Measurements from ENCODE around the gene C1QTNF9B. TPM values are rescaled to one million over a fixed set of nuclear protein-coding genes. Genes with fewer than 3 reads are reported as not detected.

Gene C1QTNF9B
- total RNA-seq, 6 donors from 2014 or later: not detected

DNA sequence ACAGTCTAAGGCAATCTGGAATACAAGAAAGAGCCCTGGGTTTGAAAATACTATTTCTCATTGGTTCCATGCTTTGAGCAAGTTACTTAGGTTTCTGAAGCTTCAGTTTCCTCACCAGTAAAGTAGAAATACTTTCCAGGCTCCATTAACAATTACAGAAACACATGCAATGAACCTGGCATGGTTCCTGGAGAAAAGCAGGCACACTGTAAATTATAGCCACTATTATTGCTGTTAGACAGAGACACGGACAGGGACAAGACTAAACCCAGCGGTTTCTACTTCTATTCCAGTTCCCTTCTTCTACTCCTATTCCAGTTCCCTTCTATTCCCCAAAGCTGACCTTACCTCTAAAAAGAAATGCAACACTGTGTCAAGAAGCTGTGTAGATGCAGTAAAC, 49.3 kb downstream of the C1QTNF9B start:
- H3K4me1 ChIP-seq: no peaks in the 10 kb centered on the region
- no peaks in the 10 kb centered on the region for H3K36me3 ChIP-seq
- no peak overlapping the region for H3K4me3 ChIP-seq
- no peaks in the 10 kb centered on the region for H3K27me3 ChIP-seq
- WGBS, 2 donors: 87 to 89% methylated on average over 2 of the region's 2 CpGs
- H3K9me3 ChIP-seq: no peaks in the 10 kb centered on the region
- no peak for DNase-seq
- H3K27ac ChIP-seq: no peak overlapping the region
- no peak for TF ChIP-seq EP300 (IDR thresholded peaks at IDR 0.05)
- TF ChIP-seq, protein P1, sequence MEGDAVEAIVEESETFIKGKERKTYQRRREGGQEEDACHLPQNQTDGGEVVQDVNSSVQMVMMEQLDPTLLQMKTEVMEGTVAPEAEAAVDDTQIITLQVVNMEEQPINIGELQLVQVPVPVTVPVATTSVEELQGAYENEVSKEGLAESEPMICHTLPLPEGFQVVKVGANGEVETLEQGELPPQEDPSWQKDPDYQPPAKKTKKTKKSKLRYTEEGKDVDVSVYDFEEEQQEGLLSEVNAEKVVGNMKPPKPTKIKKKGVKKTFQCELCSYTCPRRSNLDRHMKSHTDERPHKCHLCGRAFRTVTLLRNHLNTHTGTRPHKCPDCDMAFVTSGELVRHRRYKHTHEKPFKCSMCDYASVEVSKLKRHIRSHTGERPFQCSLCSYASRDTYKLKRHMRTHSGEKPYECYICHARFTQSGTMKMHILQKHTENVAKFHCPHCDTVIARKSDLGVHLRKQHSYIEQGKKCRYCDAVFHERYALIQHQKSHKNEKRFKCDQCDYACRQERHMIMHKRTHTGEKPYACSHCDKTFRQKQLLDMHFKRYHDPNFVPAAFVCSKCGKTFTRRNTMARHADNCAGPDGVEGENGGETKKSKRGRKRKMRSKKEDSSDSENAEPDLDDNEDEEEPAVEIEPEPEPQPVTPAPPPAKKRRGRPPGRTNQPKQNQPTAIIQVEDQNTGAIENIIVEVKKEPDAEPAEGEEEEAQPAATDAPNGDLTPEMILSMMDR (IDR thresholded peaks at IDR 0.05): no peak
- TF ChIP-seq POLR2A (IDR thresholded peaks at IDR 0.05): no peak
- no peak for TF ChIP-seq POLR2AphosphoS5 (IDR thresholded peaks at IDR 0.05)
- ATAC-seq (ENCODE audit: low FRiP score in 2 of 2): no peak

DNA sequence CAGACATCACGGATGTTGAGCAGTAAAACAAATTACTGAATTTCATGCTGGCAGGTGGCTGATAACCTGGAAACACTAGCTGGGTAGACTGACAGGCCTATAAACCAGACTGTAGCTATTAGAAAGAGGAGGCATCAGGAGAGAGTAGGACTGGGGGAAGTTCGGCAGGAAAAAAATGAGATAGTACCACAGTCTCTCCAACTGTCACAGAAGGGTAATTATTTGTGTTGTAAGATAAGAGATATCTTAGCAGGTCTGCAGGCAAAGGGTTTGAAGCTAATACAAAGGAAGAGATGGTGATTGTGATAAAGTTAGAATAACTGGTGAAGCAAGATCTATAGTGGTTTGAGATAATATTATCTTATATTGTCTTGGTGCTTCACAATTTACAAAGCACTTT, 49.8 kb downstream of the C1QTNF9B start:
- no peaks in the 10 kb centered on the region for H3K4me1 ChIP-seq
- H3K4me3 ChIP-seq: no peak overlapping the region
- TF ChIP-seq EP300 (IDR thresholded peaks at IDR 0.05): no peak
- no peak for TF ChIP-seq POLR2A (IDR thresholded peaks at IDR 0.05)
- no peak for TF ChIP-seq POLR2AphosphoS5 (IDR thresholded peaks at IDR 0.05)
- TF ChIP-seq, protein P1 (IDR thresholded peaks at IDR 0.05): no peak
- no peaks in the 10 kb centered on the region for H3K9me3 ChIP-seq
- no peaks in the 10 kb centered on the region for H3K36me3 ChIP-seq
- H3K27ac ChIP-seq: no peak overlapping the region
- ATAC-seq (ENCODE audit: low FRiP score in 2 of 2) (no peak), DNase-seq (no peak)
- 66 to 77% methylated on average over 2 of the region's 2 CpGs for WGBS, 2 donors
- no peaks in the 10 kb centered on the region for H3K27me3 ChIP-seq

DNA sequence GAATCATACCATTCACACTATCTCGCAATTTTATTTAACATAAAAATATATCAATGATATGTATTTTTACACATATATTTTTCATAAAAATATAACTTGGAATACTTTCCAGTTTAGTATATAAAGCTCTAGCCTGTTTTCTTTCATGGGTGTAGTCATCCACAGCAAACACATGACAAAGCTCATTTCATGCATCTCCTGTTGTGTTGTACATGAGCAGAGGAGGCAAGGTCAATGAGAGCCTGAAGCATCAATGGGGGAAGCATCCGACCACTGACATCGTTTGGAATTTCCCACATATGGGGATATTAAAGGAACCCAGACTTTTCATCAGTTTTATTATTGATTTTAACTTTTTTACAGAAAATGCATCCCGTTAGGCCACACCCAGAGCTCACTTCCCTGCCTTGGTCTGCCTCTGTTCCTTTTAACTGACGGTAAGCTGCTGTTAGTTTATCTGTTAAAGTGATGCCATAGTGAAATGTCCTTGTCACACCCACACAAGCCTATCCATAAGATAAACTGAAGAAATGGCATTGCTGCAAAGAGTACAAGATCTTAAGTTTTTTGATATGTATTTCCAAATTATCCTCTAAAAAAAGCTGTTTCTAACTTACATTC, 52.1 kb downstream of the C1QTNF9B start:
- TF ChIP-seq POLR2A (IDR thresholded peaks at IDR 0.05): no peak
- TF ChIP-seq POLR2AphosphoS5 (IDR thresholded peaks at IDR 0.05): no peak
- TF ChIP-seq, protein P1 (IDR thresholded peaks at IDR 0.05): no peak
- no peak for TF ChIP-seq EP300 (IDR thresholded peaks at IDR 0.05)
- H3K9me3 ChIP-seq: no peaks in the 10 kb centered on the region
- no peak overlapping the region for H3K4me3 ChIP-seq
- no peaks in the 10 kb centered on the region for H3K4me1 ChIP-seq
- DNase-seq (no peak), ATAC-seq (ENCODE audit: low FRiP score in 2 of 2) (no peak)
- H3K27ac ChIP-seq: no peak overlapping the region
- peaks cover 0 to 7% (median 0%) of the 10 kb centered on the region in 4 donors for H3K36me3 ChIP-seq
- no peaks in the 10 kb centered on the region for H3K27me3 ChIP-seq
- WGBS, 2 donors: 92 to 96% methylated on average over 5 of the region's 5 CpGs

DNA sequence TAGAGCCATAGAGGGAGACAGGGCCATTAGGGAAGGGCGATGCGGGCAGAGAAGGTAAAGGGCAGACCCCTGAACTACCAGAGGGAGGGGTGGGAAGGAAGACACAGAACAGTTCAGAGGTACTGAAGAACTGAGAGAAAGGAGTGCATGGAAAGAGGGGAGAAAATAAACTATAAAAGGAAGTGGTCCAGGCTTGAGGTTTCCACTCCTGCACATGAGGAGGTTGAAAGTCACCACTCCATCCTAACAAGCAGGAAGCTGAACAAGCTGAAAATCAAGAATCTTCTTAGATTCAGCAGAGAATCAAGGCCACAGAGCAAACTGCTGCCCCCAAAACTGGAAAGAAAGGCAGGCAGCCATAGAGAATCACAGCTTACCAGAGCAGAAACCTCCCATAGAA, 53.2 kb downstream of the C1QTNF9B start:
- Histone ChIP-seq H3K4me3 (no peak overlapping the region), H3K4me1 (no peaks in the 10 kb centered on the region), H3K27ac (no peak overlapping the region), H3K27me3 (no peaks in the 10 kb centered on the region), H3K36me3 (peaks cover 0 to 7% (median 0%) of the 10 kb centered on the region in 4 donors), H3K9me3 (no peaks in the 10 kb centered on the region)
- 94 to 100% methylated on average over 2 of the region's 2 CpGs for WGBS, 2 donors
- ATAC-seq (ENCODE audit: low FRiP score in 2 of 2) (no peak), DNase-seq (no peak)
- no peak for TF ChIP-seq POLR2AphosphoS5 (IDR thresholded peaks at IDR 0.05)
- TF ChIP-seq, protein P1 (IDR thresholded peaks at IDR 0.05): no peak
- TF ChIP-seq POLR2A (IDR thresholded peaks at IDR 0.05): no peak
- TF ChIP-seq EP300 (IDR thresholded peaks at IDR 0.05): no peak

DNA sequence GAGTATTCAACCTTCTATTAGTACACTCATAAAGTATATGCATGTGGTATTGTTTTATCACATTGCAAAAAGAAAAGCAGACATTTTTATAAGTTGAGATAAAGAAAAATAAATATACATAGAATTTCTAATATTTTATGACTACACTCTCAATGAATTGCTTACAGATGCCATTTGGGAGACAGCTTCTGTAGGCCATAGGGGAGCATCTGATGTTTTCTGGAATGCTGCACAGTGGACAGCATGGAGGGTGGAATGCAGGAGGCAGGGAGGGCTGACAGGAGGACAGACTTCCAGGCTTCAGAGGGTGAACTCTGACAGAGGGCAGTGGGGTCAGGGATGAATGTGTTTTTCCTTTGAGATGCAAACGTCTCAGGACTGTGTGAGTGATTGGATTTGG, 53.9 kb downstream of the C1QTNF9B start:
- 74 to 77% methylated on average over 1 of the region's 1 CpG for WGBS, 2 donors

More for the DNA sequence above, 53.9 kb downstream of the C1QTNF9B start:
- Histone ChIP-seq H3K27me3 (no peaks in the 10 kb centered on the region), H3K4me1 (no peaks in the 10 kb centered on the region), H3K27ac (no peak overlapping the region), H3K4me3 (no peak overlapping the region), H3K9me3 (no peaks in the 10 kb centered on the region), H3K36me3 (peaks cover 0 to 7% (median 0%) of the 10 kb centered on the region in 4 donors)
- DNase-seq (no peak), ATAC-seq (ENCODE audit: low FRiP score in 2 of 2) (no peak)
- TF ChIP-seq POLR2AphosphoS5 (IDR thresholded peaks at IDR 0.05) (no peak), EP300 (IDR thresholded peaks at IDR 0.05) (no peak), POLR2A (IDR thresholded peaks at IDR 0.05) (no peak)
- TF ChIP-seq, protein P1 (IDR thresholded peaks at IDR 0.05): no peak

Data from upper lobe of left lung (tissue), 6 donors.